ENCODE data around the gene NMRK2. TPM values are rescaled to one million over a fixed set of nuclear protein-coding genes. Genes with fewer than 3 reads are reported as not detected.

The NMRK2 gene
- total RNA-seq, 1 experiment from 2014 or later, result not detected

GRCh38 chr19:3990815-3991117, 57.9 kb downstream of the NMRK2 start:
- Histone ChIP-seq H3K4me2 (ENCODE audit: low read length) (peak overlapping the region; percentile 80), H2AFZ (ENCODE audit: low read depth, low read length, poor library complexity, severe bottlenecking) (peak overlapping the region; percentile 44), H3K9me3 (ENCODE audit: control insufficient read depth in 1 of 2, insufficient read depth in 1 of 2, low read depth in 1 of 2, low read length in 2 of 2) (no peaks in the 10 kb centered on the region), H4K20me1 (ENCODE audit: insufficient read depth) (no peaks in the 10 kb centered on the region), H3K4me3 (replicated peaks in 1 of 2; ENCODE audit: low read depth in 1 of 2, low read length in 2 of 2) (no peak overlapping the region), H3K9ac (ENCODE audit: low read length) (no peak overlapping the region), H3K27me3 (ENCODE audit: insufficient read depth, low read length) (no peaks in the 10 kb centered on the region), H3K36me3 (ENCODE audit: control insufficient read depth in 1 of 2, insufficient read depth in 2 of 2, low read length in 2 of 2) (no peaks in the 10 kb centered on the region), H3K4me1 (ENCODE audit: control insufficient read depth in 1 of 2, insufficient read depth in 2 of 2, low read length in 2 of 2) (peaks cover 15 to 29% of the 10 kb centered on the region in 2 experiments), H3K27ac (ENCODE audit: low read depth, low read length) (no peak overlapping the region), H3K79me2 (ENCODE audit: insufficient read depth, low read length) (no peaks in the 10 kb centered on the region), H3K9me2 (ENCODE audit: insufficient read depth) (no peaks in the 10 kb centered on the region)
- RAD21 ChIA-PET (ENCODE audit: low non-redundant PET in 1 of 2, low total read pairs in 2 of 2, uncharacterized antibody in 2 of 2, unreplicated experiment in 2 of 2), result no interaction called here
- CTCF ChIA-PET, result interaction anchor here (0.6 to 2.3 kb wide), 6 partner anchors 9 to 217 kb away, joined by 3 to 10 read pairs (median 4); no protein-coding TSS in a partner anchor
- DNase-seq (ENCODE audit: low read depth, low spot score) (no peak), ATAC-seq (no peak)
- intact Hi-C loops (cut with micrococcal nuclease), result no loop called here
- no peak for TF ChIP-seq RAD21 (IDR thresholded peaks at IDR 0.05; ENCODE audit: low read depth)
- no peak for TF ChIP-seq SP1 (IDR thresholded peaks at IDR 0.05; ENCODE audit: low read depth)
- no peak for TF ChIP-seq POLR2A (IDR thresholded peaks at IDR 0.05; ENCODE audit: borderline replicate concordance, extremely low read depth, insufficient read depth, insufficient read length)
- TF ChIP-seq REST (IDR thresholded peaks at IDR 0.05; ENCODE audit: low read depth), result no peak
- no peak for TF ChIP-seq FOSL1 (IDR thresholded peaks at IDR 0.05; ENCODE audit: low read depth)
- no peak for TF ChIP-seq ZBTB33 (IDR thresholded peaks at IDR 0.05; ENCODE audit: extremely low read depth, insufficient replicate concordance, low read length)
- no peak for TF ChIP-seq EGR1 (IDR thresholded peaks at IDR 0.05; ENCODE audit: low read depth)
- TF ChIP-seq ZNF274 (IDR thresholded peaks at IDR 0.05; ENCODE audit: low read depth, low read length), result no peak
- no TSS peak for BruUV-seq (replicated peaks)
- POLR2A ChIA-PET, result interaction anchor here (0.9 to 1.2 kb wide), 2 partner anchors 9 to 16 kb away, joined by 3 to 4 read pairs; no protein-coding TSS in a partner anchor

MicroRNA genes within 50 kb of the gene (microRNA counts, 767-probe panel; counts per million panel counts)
- microRNA hsa-miR-637, result not detected

Small RNA genes lying within 50 kb of the gene (microRNA-seq; reads per million reads assigned to microRNA genes)
- not detected for gene MIR637 (ENCODE audit: borderline number of aligned reads)

Other genes starting within 250 kb of the NMRK2 start
- gene PIP5K1C, start 232.6 kb upstream of the NMRK2 start, total RNA-seq (2021; ENCODE audit: unreplicated experiment), result 26.9 TPM
- 69.6 TPM for gene TJP3, start 224.7 kb upstream of the NMRK2 start, total RNA-seq (2021; ENCODE audit: unreplicated experiment)
- gene APBA3, start 171.4 kb upstream of the NMRK2 start, total RNA-seq (2021; ENCODE audit: unreplicated experiment), result 29.5 TPM
- 67.1 TPM for gene MRPL54, start 170.4 kb upstream of the NMRK2 start, total RNA-seq (2021; ENCODE audit: unreplicated experiment)
- gene RAX2, start 160.8 kb upstream of the NMRK2 start, total RNA-seq (2021; ENCODE audit: unreplicated experiment), result not detected
- gene MATK, start 146.7 kb upstream of the NMRK2 start, total RNA-seq (2021; ENCODE audit: unreplicated experiment), result not detected
- gene ZFR2, start 64.0 kb upstream of the NMRK2 start, total RNA-seq (2021; ENCODE audit: unreplicated experiment), result 0.34 TPM
- gene ATCAY, start 52.4 kb upstream of the NMRK2 start, total RNA-seq (2021; ENCODE audit: unreplicated experiment), result not detected
- gene DAPK3, start 38.0 kb downstream of the NMRK2 start, total RNA-seq (2021; ENCODE audit: unreplicated experiment), result 54.8 TPM
- 3,796 TPM for gene EEF2, start 52.4 kb downstream of the NMRK2 start, total RNA-seq (2021; ENCODE audit: unreplicated experiment)
- gene PIAS4, start 74.7 kb downstream of the NMRK2 start, total RNA-seq (2021; ENCODE audit: unreplicated experiment), result 28.4 TPM
- 49.5 TPM for gene ZBTB7A, start 133.8 kb downstream of the NMRK2 start, total RNA-seq (2021; ENCODE audit: unreplicated experiment)
- gene MAP2K2, start 191.1 kb downstream of the NMRK2 start, total RNA-seq (2021; ENCODE audit: unreplicated experiment), result 186 TPM
- gene CREB3L3, start 220.6 kb downstream of the NMRK2 start, total RNA-seq (2021; ENCODE audit: unreplicated experiment), result 0.25 TPM
- gene SIRT6, start 249.5 kb downstream of the NMRK2 start, total RNA-seq (2021; ENCODE audit: unreplicated experiment), result 36.3 TPM
- gene ANKRD24, start 249.6 kb downstream of the NMRK2 start, total RNA-seq (2021; ENCODE audit: unreplicated experiment), result 1.7 TPM

Measured in HCT116 (cell line).